Stimulated activated memory B cell treated with anti-CD40 and anti-IgM and Interleukin-4, amounts not matched to agents 10 μg/mL and 1 μg/mL and 100 μg/mL, for 72 hours (primary cell): ENCODE results near the gene PCDHGB5.
"Not testable (repeated sequence)": the region's sequence is repeated elsewhere in the genome, so short reads cannot be mapped to it uniquely, and the experiment has no call there.

ENCODE experiments used
- ATAC-seq: fragments of 150-1000 bp; cut with Tn5 transposase; 2 replicates; pipeline ENCODE4 v1.10.0; 2021
- H3K27ac Mint-ChIP-seq: one replicate; pipeline ENCODE4 v1.8.0; 2022; ENCODE audit warnings: mild to moderate bottlenecking, mixed read lengths
- H3K27me3 Mint-ChIP-seq: one replicate; pipeline ENCODE4 v1.8.0; 2022; ENCODE audit warnings: mixed read lengths
- H3K36me3 Mint-ChIP-seq: one replicate; pipeline ENCODE4 v1.8.0; 2022; ENCODE audit warnings: mixed read lengths
- H3K4me1 Mint-ChIP-seq: one replicate; pipeline ENCODE4 v1.8.0; 2022; ENCODE audit warnings: mixed read lengths
- H3K4me3 Mint-ChIP-seq: one replicate; pipeline ENCODE4 v1.8.0; 2022; ENCODE audit warnings: mild to moderate bottlenecking, moderate library complexity, mixed read lengths
- H3K9me3 Mint-ChIP-seq: one replicate; pipeline ENCODE4 v1.8.0; 2022; ENCODE audit warnings: mixed read lengths

Gene PCDHGB5

GRCh38 chr5:141397756-141398551, at the start of gene PCDHGB5:
Gene PCDHGB5, plus strand, starts transcription at chr5:141397947. Its CDS starts 181 bp downstream, at chr5:141398128.
- H3K27me3 Mint-ChIP-seq: peaks cover 80% of the 10 kb centered on the region
- H3K27ac Mint-ChIP-seq, H3K9me3 Mint-ChIP-seq, H3K4me1 Mint-ChIP-seq: not testable (repeated sequence)
- H3K36me3 Mint-ChIP-seq: peaks cover 10% of the 10 kb centered on the region
- ATAC-seq: peak; percentile 56
- H3K4me3 Mint-ChIP-seq: peak within 1 kb of the TSS; percentile 63

GRCh38 chr5:141349917-141350619, 47.7 kb upstream of the PCDHGB5 start, which contains the start of gene PCDHGB1:
Gene PCDHGB1, plus strand, starts transcription at chr5:141350099. Its CDS starts 162 bp downstream, at chr5:141350261.
- peaks cover 4% of the 10 kb centered on the region for H3K36me3 Mint-ChIP-seq
- peaks cover 19% of the 10 kb centered on the region for H3K9me3 Mint-ChIP-seq
- H3K27ac Mint-ChIP-seq: no peak within 1 kb of the TSS
- no peak for ATAC-seq
- H3K4me3 Mint-ChIP-seq: peak within 1 kb of the TSS; percentile 64
- no peaks in the 10 kb centered on the region for H3K4me1 Mint-ChIP-seq
- peaks cover 81% of the 10 kb centered on the region for H3K27me3 Mint-ChIP-seq

GRCh38 chr5:141351591-141351990, 46.2 kb upstream of the PCDHGB5 start:
- peaks cover 14% of the 10 kb centered on the region for H3K9me3 Mint-ChIP-seq
- peaks cover 81% of the 10 kb centered on the region for H3K27me3 Mint-ChIP-seq
- ATAC-seq: no peak
- no peak overlapping the region for H3K27ac Mint-ChIP-seq
- H3K4me1 Mint-ChIP-seq: no peaks in the 10 kb centered on the region
- H3K36me3 Mint-ChIP-seq: peaks cover 4% of the 10 kb centered on the region
- no peak overlapping the region for H3K4me3 Mint-ChIP-seq

- Mint-ChIP-seq H3K9me3 (peaks cover 10% of the 10 kb centered on the region), H3K4me3 (no peak within 1 kb of the TSS), H3K36me3 (peaks cover 4% of the 10 kb centered on the region), H3K4me1 (no peaks in the 10 kb centered on the region), H3K27ac (no peak within 1 kb of the TSS), H3K27me3 (peaks cover 89% of the 10 kb centered on the region)
- no peak for ATAC-seq
These were observed 42.8 kb upstream of the PCDHGB5 start, which contains the start of gene PCDHGA4 for GRCh38 chr5:141354900-141355469. Gene PCDHGA4, plus strand, starts transcription at chr5:141355021. Its CDS starts 87 bp downstream, at chr5:141355108.

GRCh38 chr5:141355641-141356040, 42.1 kb upstream of the PCDHGB5 start:
- Mint-ChIP-seq H3K4me3 (no peak overlapping the region), H3K9me3 (peaks cover 8% of the 10 kb centered on the region), H3K27me3 (peaks cover 89% of the 10 kb centered on the region), H3K27ac (no peak overlapping the region), H3K36me3 (no peaks in the 10 kb centered on the region), H3K4me1 (no peaks in the 10 kb centered on the region)
- ATAC-seq: no peak

GRCh38 chr5:141356133-141356532, 41.6 kb upstream of the PCDHGB5 start:
- no peaks in the 10 kb centered on the region for H3K36me3 Mint-ChIP-seq
- H3K4me3 Mint-ChIP-seq: no peak overlapping the region
- no peaks in the 10 kb centered on the region for H3K4me1 Mint-ChIP-seq
- peaks cover 86% of the 10 kb centered on the region for H3K27me3 Mint-ChIP-seq
- H3K27ac Mint-ChIP-seq: no peak overlapping the region
- peaks cover 8% of the 10 kb centered on the region for H3K9me3 Mint-ChIP-seq
- ATAC-seq: no peak

- Mint-ChIP-seq H3K36me3 (no peaks in the 10 kb centered on the region), H3K4me3 (no peak overlapping the region), H3K27ac (no peak overlapping the region), H3K27me3 (peaks cover 86% of the 10 kb centered on the region), H3K4me1 (no peaks in the 10 kb centered on the region), H3K9me3 (peaks cover 11% of the 10 kb centered on the region)
- no peak for ATAC-seq
These were observed 40.8 kb upstream of the PCDHGB5 start for GRCh38 chr5:141356950-141357349.

GRCh38 chr5:141359790-141360426, 37.8 kb upstream of the PCDHGB5 start, which contains the start of gene PCDHGB2:
Gene PCDHGB2, plus strand, starts transcription at chr5:141359994. Its CDS starts 142 bp downstream, at chr5:141360136.
- peak within 1 kb of the TSS; percentile 65 for H3K27ac Mint-ChIP-seq
- peaks cover 8% of the 10 kb centered on the region for H3K36me3 Mint-ChIP-seq
- peaks cover 9% of the 10 kb centered on the region for H3K4me1 Mint-ChIP-seq
- peak within 1 kb of the TSS; percentile 82 for H3K4me3 Mint-ChIP-seq
- peaks cover 82% of the 10 kb centered on the region for H3K27me3 Mint-ChIP-seq
- H3K9me3 Mint-ChIP-seq: peaks cover 17% of the 10 kb centered on the region
- no peak for ATAC-seq

GRCh38 chr5:141360685-141361084, 37.1 kb upstream of the PCDHGB5 start:
- peaks cover 9% of the 10 kb centered on the region for H3K4me1 Mint-ChIP-seq
- peaks cover 17% of the 10 kb centered on the region for H3K9me3 Mint-ChIP-seq
- H3K36me3 Mint-ChIP-seq: peaks cover 8% of the 10 kb centered on the region
- no peak overlapping the region for H3K27ac Mint-ChIP-seq
- no peak overlapping the region for H3K4me3 Mint-ChIP-seq
- peaks cover 82% of the 10 kb centered on the region for H3K27me3 Mint-ChIP-seq
- ATAC-seq: no peak

- Mint-ChIP-seq H3K27me3 (peaks cover 73% of the 10 kb centered on the region), H3K36me3 (peaks cover 8% of the 10 kb centered on the region), H3K4me1 (peaks cover 9% of the 10 kb centered on the region), H3K4me3 (peak overlapping the region; percentile 15), H3K27ac (no peak overlapping the region), H3K9me3 (peaks cover 17% of the 10 kb centered on the region)
- ATAC-seq: no peak
These were observed 35.0 kb upstream of the PCDHGB5 start for GRCh38 chr5:141362719-141363118.

- Mint-ChIP-seq H3K9me3 (peaks cover 15% of the 10 kb centered on the region), H3K27me3 (peaks cover 62% of the 10 kb centered on the region), H3K36me3 (peaks cover 8% of the 10 kb centered on the region)
These were observed 33.6 kb upstream of the PCDHGB5 start, which contains the start of gene PCDHGA5 for GRCh38 chr5:141363952-141364660. Gene PCDHGA5, plus strand, starts transcription at chr5:141364162. Its CDS starts 169 bp downstream, at chr5:141364331.

GRCh38 chr5:141366016-141366896, 31.5 kb upstream of the PCDHGB5 start:
- Mint-ChIP-seq H3K27me3 (peaks cover 61% of the 10 kb centered on the region), H3K27ac (no peak overlapping the region), H3K9me3 (peaks cover 14% of the 10 kb centered on the region), H3K36me3 (peaks cover 14% of the 10 kb centered on the region), H3K4me1 (peaks cover 15% of the 10 kb centered on the region), H3K4me3 (no peak overlapping the region)
- no peak for ATAC-seq

More at GRCh38 chr5:141363952-141364660, 33.6 kb upstream of the PCDHGB5 start, which contains the start of gene PCDHGA5:
- H3K27ac Mint-ChIP-seq: no peak within 1 kb of the TSS
- no peak for ATAC-seq
- peaks cover 9% of the 10 kb centered on the region for H3K4me1 Mint-ChIP-seq
- H3K4me3 Mint-ChIP-seq: no peak within 1 kb of the TSS

GRCh38 chr5:141369994-141370848, 27.5 kb upstream of the PCDHGB5 start, which contains the start of gene PCDHGB3:
Gene PCDHGB3, plus strand, starts transcription at chr5:141370242. Its CDS starts 153 bp downstream, at chr5:141370395.
- ATAC-seq: peak; percentile 77
- Mint-ChIP-seq H3K9me3 (peaks cover 3% of the 10 kb centered on the region), H3K27ac (peak within 1 kb of the TSS; percentile 83), H3K27me3 (peaks cover 34% of the 10 kb centered on the region), H3K4me3 (peak within 1 kb of the TSS; percentile 90), H3K4me1 (peaks cover 6% of the 10 kb centered on the region), H3K36me3 (peaks cover 11% of the 10 kb centered on the region)
